HG02938 (cell line): ENCODE data around the gene DTX3L.
A peak's percentile ranks its signal among the peaks of the same experiment; 100 is the strongest.
"Not testable (repeated sequence)": the region's sequence is repeated elsewhere in the genome, so short reads cannot be mapped to it uniquely, and the experiment has no call there.

Experiments
- ATAC-seq: cut with Tn5 transposase; IDR thresholded peaks from one replicate; pipeline ENCODE4 v1.9.1; 2021; ENCODE audit warnings: mild to moderate bottlenecking, moderate library complexity; ENCODE audit not compliant: unreplicated experiment

Gene DTX3L

GRCh38 chr3:122560680-122561079, 3.5 kb upstream of the DTX3L start:
- ATAC-seq: no peak

- ATAC-seq: no peak
These were observed 1.0 kb upstream of the DTX3L start for GRCh38 chr3:122562923-122563716.

DNA sequence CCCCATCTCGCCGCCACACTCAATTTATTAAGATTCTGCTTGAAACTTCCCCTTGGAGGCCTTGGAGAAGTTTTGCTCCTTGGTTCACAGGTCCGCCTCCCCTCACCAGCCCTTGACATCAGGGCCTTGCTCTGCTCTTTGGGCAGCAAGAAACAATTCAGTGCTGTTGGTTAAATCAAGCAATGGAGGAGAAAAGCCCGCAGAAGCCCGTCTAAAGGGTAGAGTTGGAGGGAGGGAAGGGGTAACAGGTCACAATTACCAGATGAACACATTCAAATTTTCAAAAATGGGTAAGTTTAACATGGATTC, 467 bp upstream of the DTX3L start:
- ATAC-seq: peak; percentile 5

DNA sequence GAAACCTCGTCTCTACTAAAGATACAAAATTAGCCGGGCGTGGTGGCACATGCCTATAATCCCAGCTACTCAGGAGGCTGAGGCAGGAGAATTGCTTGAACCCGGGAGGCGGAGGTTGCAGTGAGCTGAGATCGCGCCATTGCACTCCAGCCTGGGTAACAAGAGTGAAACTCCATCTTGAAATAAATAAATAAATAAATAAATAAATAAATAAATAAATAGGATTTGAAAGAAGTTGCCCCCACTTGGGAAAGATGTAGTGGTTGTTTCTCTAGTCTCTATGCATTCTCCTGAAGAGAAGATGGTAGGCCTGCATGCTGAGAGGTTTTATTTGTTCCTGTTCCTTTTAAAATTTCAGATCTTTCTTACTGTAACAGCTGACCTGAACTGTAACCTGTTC, 4.0 kb downstream of the DTX3L start:
- not testable (repeated sequence) for ATAC-seq

DNA sequence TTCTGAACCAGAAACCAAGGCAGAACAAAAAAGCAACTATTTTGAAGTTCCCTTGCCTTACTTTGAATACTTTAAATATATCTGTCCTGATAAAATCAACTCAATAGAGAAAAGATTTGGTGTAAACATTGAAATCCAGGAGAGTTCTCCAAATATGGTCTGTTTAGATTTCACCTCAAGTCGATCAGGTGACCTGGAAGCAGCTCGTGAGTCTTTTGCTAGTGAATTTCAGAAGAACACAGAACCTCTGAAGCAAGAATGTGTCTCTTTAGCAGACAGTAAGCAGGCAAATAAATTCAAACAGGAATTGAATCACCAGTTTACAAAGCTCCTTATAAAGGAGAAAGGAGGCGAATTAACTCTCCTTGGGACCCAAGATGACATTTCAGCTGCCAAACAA, 4.6 kb downstream of the DTX3L start:
- no peak for ATAC-seq

GRCh38 chr3:122572940-122573412, 8.8 kb downstream of the DTX3L start:
- ATAC-seq: no peak

DNA sequence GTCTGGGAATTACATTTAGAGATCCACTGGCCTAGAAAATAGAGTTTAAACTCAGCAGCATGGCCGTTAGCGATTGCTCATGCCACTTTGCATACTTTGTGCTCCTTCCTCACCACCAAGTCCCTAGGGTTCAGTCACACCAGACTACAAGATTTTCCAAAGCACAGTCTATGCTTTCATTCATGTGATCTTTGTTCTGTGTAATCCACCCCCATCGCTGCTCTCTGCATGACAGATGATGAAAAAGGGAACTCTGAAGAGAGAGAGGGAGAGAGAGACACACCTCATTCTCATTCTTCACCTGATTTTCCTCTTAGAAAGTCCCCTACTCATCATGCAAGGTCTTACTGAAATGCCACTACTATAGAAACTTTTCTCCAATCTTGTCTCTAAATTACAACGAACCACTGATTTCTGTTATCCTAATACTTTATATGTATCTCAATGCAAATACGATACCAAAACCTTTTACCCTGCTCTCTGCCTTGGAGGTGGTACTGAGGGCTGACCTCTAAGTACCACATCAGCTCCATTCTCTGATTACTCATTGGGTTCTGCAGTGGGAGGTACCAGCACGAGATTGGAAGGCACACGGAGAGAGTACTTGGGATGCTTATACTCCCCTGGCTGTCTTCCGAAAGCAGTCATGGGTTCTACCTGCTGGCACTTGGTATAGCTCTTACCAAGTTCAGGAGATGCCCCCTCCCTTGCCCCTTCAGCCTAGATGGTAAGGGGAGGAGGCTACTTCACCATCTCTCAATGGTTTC, 12.2 kb downstream of the DTX3L start:
- ATAC-seq: peak; percentile 81

DNA sequence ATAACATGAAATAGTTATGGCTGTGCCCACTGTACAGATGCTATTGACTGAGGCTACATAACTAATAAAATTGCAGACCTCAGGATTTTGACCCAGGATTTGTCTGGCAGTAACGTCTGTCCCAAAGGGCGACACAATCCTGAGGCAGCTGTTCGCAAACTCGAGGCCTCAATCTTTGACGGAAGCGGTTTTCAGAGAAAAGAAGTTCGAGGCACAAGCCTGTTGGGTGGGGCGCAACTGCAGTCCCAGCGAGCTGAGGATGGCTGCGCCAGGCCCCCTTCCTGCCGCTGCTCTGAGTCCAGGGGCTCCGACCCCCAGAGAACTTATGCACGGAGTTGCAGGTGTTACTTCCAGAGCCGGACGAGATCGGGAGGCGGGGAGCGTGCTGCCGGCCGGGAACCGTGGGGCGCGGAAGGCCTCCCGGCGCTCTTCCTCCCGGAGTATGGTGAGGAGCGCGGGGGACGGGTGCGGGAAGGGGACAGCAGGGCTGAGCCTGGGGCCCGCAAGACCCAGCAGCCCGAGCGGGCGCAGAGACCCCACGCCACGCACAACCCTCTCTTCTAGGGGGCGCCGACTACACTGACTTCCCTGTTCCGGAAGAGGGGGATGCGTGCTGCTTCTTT, 13.4 kb downstream of the DTX3L start, which contains the start of gene PARP15:
TSS of gene PARP15 (plus strand) at position 242 of the 623 bp plus-strand sequence. CDS start at position 260, 18 bp downstream.
- ATAC-seq: no peak

DNA sequence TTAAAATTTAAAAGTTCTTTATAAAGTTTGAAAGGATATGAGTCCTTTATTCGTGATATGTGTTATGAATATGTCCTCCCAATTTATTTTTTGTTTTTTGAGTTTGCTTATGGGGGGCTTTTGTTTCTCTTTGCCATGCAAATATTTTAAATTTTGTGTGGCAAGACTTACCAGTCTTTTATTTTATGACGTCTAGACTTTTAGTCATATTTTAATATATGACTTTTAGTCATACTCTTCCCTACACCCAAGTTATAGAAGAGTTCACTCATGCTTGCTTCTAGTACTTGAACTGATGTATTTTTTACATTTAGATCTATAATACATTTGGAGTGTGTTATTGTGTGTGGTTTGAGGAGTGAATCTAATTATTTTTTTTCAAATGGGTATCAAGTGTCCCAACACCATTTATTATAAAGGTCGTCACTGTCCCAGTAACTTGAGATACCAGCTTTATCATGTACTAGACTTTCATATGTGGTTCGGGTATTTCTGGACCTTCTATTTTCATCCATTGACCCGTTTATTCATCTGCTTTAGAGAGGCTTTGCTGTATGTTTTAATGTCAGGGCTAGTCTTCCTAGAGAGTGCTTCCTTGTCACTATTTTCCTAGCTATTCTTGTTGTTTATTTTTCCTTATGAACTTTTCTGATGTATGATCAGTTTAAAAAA, 14.1 kb downstream of the DTX3L start:
- no peak for ATAC-seq

DNA sequence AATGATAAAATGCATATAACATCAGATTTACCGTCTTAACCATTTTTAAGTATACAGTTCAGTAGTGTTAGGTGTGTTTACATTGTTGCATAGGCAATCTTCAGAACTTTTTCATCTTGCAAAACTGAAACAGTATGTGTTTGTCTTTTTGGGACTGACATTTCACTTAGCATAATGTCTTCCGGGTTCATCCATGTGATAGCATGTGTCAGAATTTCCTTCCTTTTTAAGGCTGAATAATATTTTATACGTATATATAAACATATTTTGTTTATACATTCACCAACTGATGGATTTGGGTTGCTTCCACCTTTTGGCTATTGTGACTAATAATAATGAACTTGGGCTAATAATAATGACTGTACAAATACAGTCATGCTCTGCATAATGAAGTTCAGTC, 16.3 kb downstream of the DTX3L start:
- ATAC-seq: no peak

GRCh38 chr3:122581622-122582021, 17.5 kb downstream of the DTX3L start:
- no peak for ATAC-seq

- no peak for ATAC-seq
These were observed 18.3 kb downstream of the DTX3L start for GRCh38 chr3:122582390-122582789.

DNA sequence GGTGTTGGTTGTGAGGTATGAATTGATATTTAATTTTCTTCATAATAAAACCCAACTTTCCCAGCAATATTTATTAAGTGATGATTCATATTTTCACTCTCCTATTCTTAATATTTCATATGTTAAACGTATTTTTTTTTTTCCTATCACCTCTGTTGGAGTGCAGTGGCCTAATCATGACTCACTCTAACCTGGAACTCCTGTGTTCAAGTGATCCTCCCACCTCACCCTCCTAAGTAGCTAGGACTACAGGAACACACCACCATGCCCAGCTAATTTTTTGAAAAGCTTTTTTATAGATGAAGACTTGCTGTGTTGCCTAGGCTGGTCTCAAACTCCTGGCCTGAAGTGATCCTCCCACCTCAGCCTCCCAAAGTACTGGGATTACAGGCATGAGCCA, 22.0 kb downstream of the DTX3L start:
- ATAC-seq: no peak

DNA sequence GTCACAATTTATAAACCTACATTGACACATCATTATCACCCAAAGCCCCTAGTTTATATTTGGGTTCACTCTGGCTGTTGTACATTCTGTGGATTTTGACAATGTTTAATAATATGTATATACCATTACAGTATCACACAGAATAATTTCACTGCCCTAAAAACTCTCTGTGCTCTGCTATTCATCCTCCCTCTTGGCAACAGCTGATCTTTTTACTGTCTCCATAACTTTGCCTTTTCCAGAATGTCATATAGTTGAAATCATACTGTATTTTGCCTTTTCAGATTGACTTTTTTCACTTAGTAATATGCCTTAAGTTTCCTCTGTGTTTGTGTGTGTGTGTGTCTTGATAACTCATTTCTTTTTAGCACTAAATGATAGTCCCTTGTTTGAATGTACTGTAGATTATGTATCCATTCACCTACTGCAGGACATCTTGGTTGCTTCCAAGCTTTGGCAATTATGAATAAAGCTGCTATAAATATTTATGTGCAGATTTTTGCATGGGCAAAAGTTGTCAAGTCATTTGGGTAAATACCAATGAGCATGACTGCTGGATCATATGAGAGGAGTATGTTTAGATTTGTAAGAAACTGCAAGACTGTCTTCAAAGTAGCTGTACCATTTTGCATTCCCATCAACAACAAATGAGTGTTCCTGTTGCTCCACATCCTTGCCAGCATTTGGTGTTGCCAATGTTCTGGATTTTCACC, 22.8 kb downstream of the DTX3L start:
- no peak for ATAC-seq

- no peak for ATAC-seq
These were observed 23.4 kb downstream of the DTX3L start for GRCh38 chr3:122587572-122587971.

- ATAC-seq: peak; percentile 87
These were observed 25.2 kb downstream of the DTX3L start for GRCh38 chr3:122589297-122589696.

DNA sequence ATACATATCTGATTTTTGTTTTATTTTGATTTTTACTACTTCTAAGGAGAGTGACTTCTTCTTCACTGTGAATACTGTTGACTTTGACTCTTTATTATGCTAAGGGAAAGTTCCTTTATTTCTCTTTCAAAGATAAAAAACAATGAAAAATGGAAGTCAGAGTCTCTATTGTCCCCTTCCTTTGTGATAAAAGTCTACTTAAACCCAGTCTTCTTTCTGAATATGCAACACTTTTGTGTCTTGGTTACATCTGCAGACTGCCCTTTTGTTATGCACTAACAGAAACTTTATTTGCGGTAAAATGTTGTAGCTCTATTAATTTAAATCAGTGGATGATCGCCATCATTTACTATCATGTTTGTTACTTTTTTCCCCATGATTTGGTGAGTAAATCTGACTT, 26.5 kb downstream of the DTX3L start:
- ATAC-seq: no peak

DNA sequence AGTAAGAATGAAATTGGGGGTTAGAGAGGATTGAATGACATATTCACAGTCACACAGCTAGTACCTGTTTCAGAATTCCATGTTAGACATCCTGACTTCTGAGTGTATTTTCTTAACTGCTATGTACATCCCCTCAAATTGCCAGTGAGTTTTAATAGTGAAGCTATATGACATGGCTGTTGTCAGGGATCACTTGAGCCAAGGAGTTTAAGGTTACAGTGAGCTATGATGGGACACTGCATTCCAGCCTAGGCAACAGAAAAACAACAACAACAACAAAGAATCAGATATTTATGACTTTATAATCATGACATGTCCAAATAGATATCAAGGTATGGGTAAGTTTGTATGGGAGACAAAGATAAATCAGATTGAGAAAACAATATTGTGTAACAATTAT, 29.9 kb downstream of the DTX3L start:
- no peak for ATAC-seq

- ATAC-seq: no peak
These were observed 34.0 kb downstream of the DTX3L start for GRCh38 chr3:122598151-122598550.

- no peak for ATAC-seq
These were observed 34.4 kb downstream of the DTX3L start for GRCh38 chr3:122598556-122598955.
